ENCODE results near the gene RNF2. TPM values are rescaled to one million over a fixed set of nuclear protein-coding genes. Genes with fewer than 3 reads are reported as not detected.

Gene RNF2
- total RNA-seq, 2 experiments from 2014 or later: 7.4 to 9.0 TPM

- no peaks in the 10 kb centered on the region for H3K27me3 ChIP-seq (ENCODE audit: control insufficient read depth in 1 of 2, insufficient read depth in 2 of 2, low read length in 2 of 2)
- Mint-ChIP-seq H3K27me3 (no peaks in the 10 kb centered on the region), H3K9me3 (no peaks in the 10 kb centered on the region), H3K27ac (no peak overlapping the region), H3K36me3 (ENCODE audit: low read depth) (peaks cover 91% of the 10 kb centered on the region), H3K4me1 (ENCODE audit: low read depth) (peaks cover 3% of the 10 kb centered on the region), H3K4me3 (no peak overlapping the region)
- CTCF ChIA-PET: no interaction called here
- H3K27ac ChIP-seq (ENCODE audit: low read depth in 1 of 2, low read length in 2 of 2): no peak overlapping the region
- no peak for ATAC-seq (ENCODE audit: poor library complexity)
- peaks cover 57% of the 10 kb centered on the region for H3K36me3 ChIP-seq (ENCODE audit: insufficient read depth, low read length)
- no peak overlapping the region for H3K4me3 ChIP-seq (ENCODE audit: low read length)
- POLR2A ChIA-PET: no interaction called here
- DNase-seq: no peak
- no peak for TF ChIP-seq CTCF (IDR thresholded peaks at IDR 0.05)
- no peaks in the 10 kb centered on the region for H3K9me3 ChIP-seq (ENCODE audit: control insufficient read depth in 1 of 2, insufficient read depth in 1 of 2, low read length in 2 of 2)
- no peaks in the 10 kb centered on the region for H3K4me1 ChIP-seq (ENCODE audit: insufficient read depth, low read length)
- intact Hi-C loops (cut with DNase I, micrococcal nuclease): no loop called here
These were observed 49.4 kb downstream of the RNF2 start for GRCh38 chr1:185094761-185095160.

DNA sequence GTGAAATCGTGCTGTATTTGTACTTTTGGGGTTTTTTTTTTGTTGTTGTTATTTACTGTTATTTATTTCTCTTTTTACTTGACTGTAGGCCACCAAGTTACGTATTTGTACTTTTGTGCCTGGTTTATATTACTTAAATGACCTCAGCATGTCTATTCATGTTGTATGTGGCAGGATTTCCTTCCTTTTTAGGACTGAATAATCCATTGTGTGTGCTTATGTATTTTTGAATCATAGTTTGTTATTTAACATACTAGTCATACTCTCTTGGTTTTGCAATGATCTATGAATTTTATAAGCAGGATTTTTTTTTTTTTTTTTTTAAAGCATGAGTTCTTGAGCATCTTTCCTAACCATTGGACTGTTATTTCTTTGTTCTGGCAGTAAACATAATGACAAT is 51.2 kb downstream of the RNF2 start:
- Mint-ChIP-seq H3K4me1 (ENCODE audit: low read depth) (no peaks in the 10 kb centered on the region), H3K36me3 (ENCODE audit: low read depth) (peaks cover 92% of the 10 kb centered on the region), H3K27ac (no peak overlapping the region), H3K9me3 (no peaks in the 10 kb centered on the region), H3K4me3 (no peak overlapping the region), H3K27me3 (no peaks in the 10 kb centered on the region)
- Histone ChIP-seq H3K9me3 (ENCODE audit: control insufficient read depth in 1 of 2, insufficient read depth in 1 of 2, low read length in 2 of 2) (no peaks in the 10 kb centered on the region), H3K4me1 (ENCODE audit: insufficient read depth, low read length) (no peaks in the 10 kb centered on the region), H3K27me3 (ENCODE audit: control insufficient read depth in 1 of 2, insufficient read depth in 2 of 2, low read length in 2 of 2) (no peaks in the 10 kb centered on the region), H3K27ac (ENCODE audit: low read depth in 1 of 2, low read length in 2 of 2) (no peak overlapping the region), H3K4me3 (ENCODE audit: low read length) (no peak overlapping the region), H3K36me3 (ENCODE audit: insufficient read depth, low read length) (peaks cover 57% of the 10 kb centered on the region)
- intact Hi-C loops (cut with DNase I, micrococcal nuclease): no loop called here
- no peak for TF ChIP-seq CTCF (IDR thresholded peaks at IDR 0.05)
- ChIA-PET CTCF (interaction anchor here (0.8 kb wide), 1 partner anchor 27 kb away, joined by 4 read pairs; no protein-coding TSS in a partner anchor), POLR2A (no interaction called here)
- ATAC-seq (ENCODE audit: poor library complexity): no peak
- DNase-seq: no peak

- no peak overlapping the region for H3K4me3 ChIP-seq (ENCODE audit: low read length)
- Mint-ChIP-seq H3K4me1 (ENCODE audit: low read depth) (no peaks in the 10 kb centered on the region), H3K4me3 (no peak overlapping the region), H3K9me3 (peaks cover 6% of the 10 kb centered on the region), H3K27me3 (no peaks in the 10 kb centered on the region), H3K36me3 (ENCODE audit: low read depth) (peaks cover 63% of the 10 kb centered on the region), H3K27ac (no peak overlapping the region)
- peaks cover 21% of the 10 kb centered on the region for H3K36me3 ChIP-seq (ENCODE audit: insufficient read depth, low read length)
- peaks cover 8 to 17% of the 10 kb centered on the region in 2 experiments for H3K9me3 ChIP-seq (ENCODE audit: control insufficient read depth in 1 of 2, insufficient read depth in 1 of 2, low read length in 2 of 2)
- no peak for TF ChIP-seq CTCF (IDR thresholded peaks at IDR 0.05)
- POLR2A ChIA-PET: no interaction called here
- no peak overlapping the region for H3K27ac ChIP-seq (ENCODE audit: low read depth in 1 of 2, low read length in 2 of 2)
- no peaks in the 10 kb centered on the region for H3K4me1 ChIP-seq (ENCODE audit: insufficient read depth, low read length)
- no peak for ATAC-seq (ENCODE audit: poor library complexity)
- CTCF ChIA-PET: no interaction called here
- intact Hi-C loops (cut with DNase I, micrococcal nuclease): no loop called here
- no peaks in the 10 kb centered on the region for H3K27me3 ChIP-seq (ENCODE audit: control insufficient read depth in 1 of 2, insufficient read depth in 2 of 2, low read length in 2 of 2)
- DNase-seq: no peak
These were observed 58.7 kb downstream of the RNF2 start for GRCh38 chr1:185104083-185104482.

Data from CD4-positive, alpha-beta T cell (primary cell).